ENCODE results near the gene SOAT2. TPM values are rescaled to one million over a fixed set of nuclear protein-coding genes. Genes with fewer than 3 reads are reported as not detected.

The SOAT2 gene
- total RNA-seq, 1 donor from 2014 or later: not detected

- Histone ChIP-seq H3K4me2 (no peak overlapping the region), H3K4me1 (no peaks in the 10 kb centered on the region), H3K9me3 (ENCODE audit: low read depth) (no peaks in the 10 kb centered on the region), H3K9ac (no peak overlapping the region), H4K20me1 (ENCODE audit: low read depth) (no peaks in the 10 kb centered on the region), H3F3A (ENCODE audit: low read depth) (peaks cover 15% of the 10 kb centered on the region), H3K79me2 (ENCODE audit: low read depth) (no peaks in the 10 kb centered on the region), H3K27ac (no peak overlapping the region), H3K36me3 (no peaks in the 10 kb centered on the region), H2AFZ (replicated peaks) (no peak overlapping the region), H3K27me3 (no peaks in the 10 kb centered on the region), H3K4me3 (no peak overlapping the region)
- H3K4me1 Mint-ChIP-seq: peaks cover 4% of the 10 kb centered on the region
- H3K27me3 Mint-ChIP-seq (ENCODE audit: insufficient read depth, low read depth): peaks cover 4% of the 10 kb centered on the region
- H3K9me3 Mint-ChIP-seq: no peaks in the 10 kb centered on the region
- no peak for DNase-seq (ENCODE audit: low spot score)
- no peaks in the 10 kb centered on the region for H3K36me3 Mint-ChIP-seq
- no peak overlapping the region for H3K27ac Mint-ChIP-seq
- TF ChIP-seq CTCF (IDR thresholded peaks at IDR 0.05): no peak
- TF ChIP-seq EZH2 (IDR thresholded peaks at IDR 0.05): no peak
- no peak for TF ChIP-seq EZH2phosphoT487 (IDR thresholded peaks at IDR 0.05)
- H3K4me3 Mint-ChIP-seq: no peak overlapping the region
Measured at GRCh38 chr12:53147181-53147580, 43.9 kb downstream of the SOAT2 start.

- Histone ChIP-seq H3K9ac (no peak overlapping the region), H3K9me3 (ENCODE audit: low read depth) (no peaks in the 10 kb centered on the region), H3K36me3 (no peaks in the 10 kb centered on the region), H3F3A (ENCODE audit: low read depth) (peaks cover 15% of the 10 kb centered on the region), H2AFZ (replicated peaks) (no peak overlapping the region), H3K4me1 (no peaks in the 10 kb centered on the region), H3K79me2 (ENCODE audit: low read depth) (no peaks in the 10 kb centered on the region), H3K27ac (no peak overlapping the region), H3K4me3 (no peak overlapping the region), H4K20me1 (ENCODE audit: low read depth) (no peaks in the 10 kb centered on the region), H3K4me2 (no peak overlapping the region), H3K27me3 (no peaks in the 10 kb centered on the region)
- Mint-ChIP-seq H3K9me3 (no peaks in the 10 kb centered on the region), H3K27me3 (ENCODE audit: insufficient read depth, low read depth) (peaks cover 4% of the 10 kb centered on the region), H3K27ac (no peak overlapping the region), H3K36me3 (no peaks in the 10 kb centered on the region), H3K4me1 (peaks cover 4% of the 10 kb centered on the region), H3K4me3 (no peak overlapping the region)
- DNase-seq (ENCODE audit: low spot score): no peak
- TF ChIP-seq CTCF (IDR thresholded peaks at IDR 0.05) (no peak), EZH2phosphoT487 (IDR thresholded peaks at IDR 0.05) (no peak), EZH2 (IDR thresholded peaks at IDR 0.05) (no peak)
Measured at GRCh38 chr12:53147653-53148052, 44.4 kb downstream of the SOAT2 start.

GRCh38 chr12:53151039-53151438, 47.8 kb downstream of the SOAT2 start:
- H3K4me3 ChIP-seq: no peak overlapping the region
- H3K27ac Mint-ChIP-seq: no peak overlapping the region
- peaks cover 7% of the 10 kb centered on the region for H3K27me3 Mint-ChIP-seq (ENCODE audit: insufficient read depth, low read depth)
- no peak overlapping the region for H3K4me2 ChIP-seq
- H3K4me1 Mint-ChIP-seq: peaks cover 4% of the 10 kb centered on the region
- no peaks in the 10 kb centered on the region for H3K4me1 ChIP-seq
- H3K4me3 Mint-ChIP-seq: no peak overlapping the region
- no peaks in the 10 kb centered on the region for H3K9me3 Mint-ChIP-seq
- no peak overlapping the region for H3K9ac ChIP-seq
- no peak for DNase-seq (ENCODE audit: low spot score)
- no peaks in the 10 kb centered on the region for H3K79me2 ChIP-seq (ENCODE audit: low read depth)
- no peaks in the 10 kb centered on the region for H3K36me3 ChIP-seq
- H3K9me3 ChIP-seq (ENCODE audit: low read depth): no peaks in the 10 kb centered on the region
- H4K20me1 ChIP-seq (ENCODE audit: low read depth): no peaks in the 10 kb centered on the region
- no peaks in the 10 kb centered on the region for H3K36me3 Mint-ChIP-seq
- no peaks in the 10 kb centered on the region for H3K27me3 ChIP-seq
- no peak for TF ChIP-seq EZH2 (IDR thresholded peaks at IDR 0.05)
- TF ChIP-seq EZH2phosphoT487 (IDR thresholded peaks at IDR 0.05): no peak
- no peak for TF ChIP-seq CTCF (IDR thresholded peaks at IDR 0.05)
- no peak overlapping the region for H2AFZ ChIP-seq (replicated peaks)
- no peak overlapping the region for H3K27ac ChIP-seq
- H3F3A ChIP-seq (ENCODE audit: low read depth): peaks cover 15% of the 10 kb centered on the region
